ENCODE data around the gene CCDC89.

The CCDC89 gene

GRCh38 chr11:85685820-85686459 is at the start of gene CCDC89:
Gene CCDC89, minus strand, starts transcription at chr11:85686195. Its CDS starts 65 bp downstream, at chr11:85686130.
- no peak for DNase-seq (ENCODE audit: low spot score)

GRCh38 chr11:85732965-85733364 is 47.0 kb upstream of the CCDC89 start:
- DNase-seq (ENCODE audit: low spot score): no peak

- DNase-seq (ENCODE audit: low spot score): no peak
These were observed 40.4 kb upstream of the CCDC89 start for GRCh38 chr11:85726381-85726780.

- DNase-seq (ENCODE audit: low spot score): no peak
These were observed 39.7 kb upstream of the CCDC89 start for GRCh38 chr11:85725510-85726258.

GRCh38 chr11:85724748-85725465 is 38.9 kb upstream of the CCDC89 start:
- no peak for DNase-seq (ENCODE audit: low spot score)

GRCh38 chr11:85723088-85723487 is 37.1 kb upstream of the CCDC89 start:
- no peak for DNase-seq (ENCODE audit: low spot score)

GRCh38 chr11:85721191-85721590 is 35.2 kb upstream of the CCDC89 start:
- DNase-seq (ENCODE audit: low spot score): no peak

GRCh38 chr11:85718991-85719807 is 33.2 kb upstream of the CCDC89 start:
- no peak for DNase-seq (ENCODE audit: low spot score)

- no peak for DNase-seq (ENCODE audit: low spot score)
These were observed 32.3 kb upstream of the CCDC89 start for GRCh38 chr11:85718126-85718943.

GRCh38 chr11:85717429-85717828 is 31.4 kb upstream of the CCDC89 start:
- DNase-seq (ENCODE audit: low spot score): no peak

- DNase-seq (ENCODE audit: low spot score): no peak
These were observed 27.0 kb upstream of the CCDC89 start for GRCh38 chr11:85712953-85713352.

GRCh38 chr11:85710917-85711316 is 24.9 kb upstream of the CCDC89 start:
- DNase-seq (ENCODE audit: low spot score): no peak

GRCh38 chr11:85709941-85710702 is 24.1 kb upstream of the CCDC89 start:
- no peak for DNase-seq (ENCODE audit: low spot score)

GRCh38 chr11:85705800-85706199 is 19.8 kb upstream of the CCDC89 start:
- no peak for DNase-seq (ENCODE audit: low spot score)

GRCh38 chr11:85704967-85705366 is 19.0 kb upstream of the CCDC89 start:
- DNase-seq (ENCODE audit: low spot score): no peak

GRCh38 chr11:85699957-85700741 is 14.2 kb upstream of the CCDC89 start:
- DNase-seq (ENCODE audit: low spot score): peak; percentile 22

- no peak for DNase-seq (ENCODE audit: low spot score)
These were observed 12.2 kb upstream of the CCDC89 start for GRCh38 chr11:85698195-85698594.

- no peak for DNase-seq (ENCODE audit: low spot score)
These were observed 11.8 kb upstream of the CCDC89 start for GRCh38 chr11:85697747-85698146.

GRCh38 chr11:85695546-85695945 is 9.6 kb upstream of the CCDC89 start:
- no peak for DNase-seq (ENCODE audit: low spot score)

All from activated CD4-positive, alpha-beta T cell treated with anti-CD3 and anti-CD28 coated beads, Interleukin-2, Interleukin-4, amounts not matched to agents 100 ng/mL and 50 ng/mL, durations not matched to agents 16 hours and 8 hours (primary cell).